Measurements from ENCODE around the gene PNO1.
"Not testable (repeated sequence)": the region's sequence is repeated elsewhere in the genome, so short reads cannot be mapped to it uniquely, and the experiment has no call there.

The PNO1 gene

GRCh38 chr2:68157402-68158133 lies at the start of gene PNO1:
TSS of gene PNO1 (plus strand) at chr2:68157888. CDS start at chr2:68157935, 47 bp downstream.
- DNase-seq (ENCODE audit: low spot score) = peak; percentile 95

- no peak for DNase-seq (ENCODE audit: low spot score)
Observed at GRCh38 chr2:68108120-68108519, 49.6 kb upstream of the PNO1 start.

- peak; percentile 22 for DNase-seq (ENCODE audit: low spot score)
Observed at GRCh38 chr2:68110102-68110501, 47.6 kb upstream of the PNO1 start.

- DNase-seq (ENCODE audit: low spot score) = no peak
Observed at GRCh38 chr2:68115965-68116364, 41.7 kb upstream of the PNO1 start.

GRCh38 chr2:68117922-68118321 lies 39.8 kb upstream of the PNO1 start:
- not testable (repeated sequence) for DNase-seq (ENCODE audit: low spot score)

GRCh38 chr2:68118816-68119215 lies 38.9 kb upstream of the PNO1 start:
- no peak for DNase-seq (ENCODE audit: low spot score)

GRCh38 chr2:68119504-68119903 lies 38.2 kb upstream of the PNO1 start:
- DNase-seq (ENCODE audit: low spot score) = no peak

GRCh38 chr2:68121873-68122679 lies 35.6 kb upstream of the PNO1 start:
- peak; percentile 80 for DNase-seq (ENCODE audit: low spot score)

GRCh38 chr2:68122680-68122964 lies 35.1 kb upstream of the PNO1 start:
- no peak for DNase-seq (ENCODE audit: low spot score)

GRCh38 chr2:68124321-68124720 lies 33.4 kb upstream of the PNO1 start:
- DNase-seq (ENCODE audit: low spot score) = no peak

- no peak for DNase-seq (ENCODE audit: low spot score)
Observed at GRCh38 chr2:68125821-68126220, 31.9 kb upstream of the PNO1 start.

- no peak for DNase-seq (ENCODE audit: low spot score)
Observed at GRCh38 chr2:68126561-68126960, 31.1 kb upstream of the PNO1 start.

GRCh38 chr2:68127358-68128242 lies 30.1 kb upstream of the PNO1 start:
- DNase-seq (ENCODE audit: low spot score) = no peak

- no peak for DNase-seq (ENCODE audit: low spot score)
Observed at GRCh38 chr2:68134120-68134519, 23.6 kb upstream of the PNO1 start.

- DNase-seq (ENCODE audit: low spot score) = no peak
Observed at GRCh38 chr2:68134554-68134953, 23.1 kb upstream of the PNO1 start.

GRCh38 chr2:68135448-68136320 lies 22.0 kb upstream of the PNO1 start:
- no peak for DNase-seq (ENCODE audit: low spot score)

- no peak for DNase-seq (ENCODE audit: low spot score)
Observed at GRCh38 chr2:68141875-68142274, 15.8 kb upstream of the PNO1 start.

- no peak for DNase-seq (ENCODE audit: low spot score)
Observed at GRCh38 chr2:68151037-68151436, 6.7 kb upstream of the PNO1 start.

- DNase-seq (ENCODE audit: low spot score) = no peak
Observed at GRCh38 chr2:68152681-68153347, 4.9 kb upstream of the PNO1 start.

- DNase-seq (ENCODE audit: low spot score) = no peak
Observed at GRCh38 chr2:68155618-68156017, 2.1 kb upstream of the PNO1 start.

GRCh38 chr2:68156419-68156818 lies 1.3 kb upstream of the PNO1 start:
- no peak for DNase-seq (ENCODE audit: low spot score)
